D721Med (cell line): ENCODE data around the gene YJU2.

ENCODE experiments used
- DNase-seq: peaks from one replicate; pipeline ENCODE4 v3.0.0; 2011; ENCODE audit warnings: low spot score; ENCODE audit not compliant: insufficient read length
- FAIRE-seq: peaks from 2 replicates; lab custom pipeline; 2011; peaks lifted over from hg19 to GRCh38; lab: Jason Lieb, UNC
- CTCF ChIP-seq: IDR thresholded peaks from 2 replicates; pipeline ENCODE4 v1.5.1; 2012; ENCODE audit warnings: mild to moderate bottlenecking, control low read depth; ENCODE audit not compliant: insufficient read depth; ENCODE audit errors: missing control alignments

YJU2 gene

GRCh38 chr19:4277191-4277696 is 30.4 kb downstream of the YJU2 start:
- no peak for FAIRE-seq
- no peak for TF ChIP-seq CTCF
- no peak for DNase-seq

GRCh38 chr19:4278010-4278409 is 31.1 kb downstream of the YJU2 start:
- no peak for FAIRE-seq
- no peak for TF ChIP-seq CTCF
- DNase-seq = no peak

- no peak for DNase-seq
- no peak for FAIRE-seq
- no peak for TF ChIP-seq CTCF
Measured at GRCh38 chr19:4278419-4279266, 31.8 kb downstream of the YJU2 start, which contains the start of gene SHD. SHD (plus strand) TSS chr19:4279266; CDS start chr19:4280064, 798 bp downstream.

GRCh38 chr19:4279267-4279529 is 32.3 kb downstream of the YJU2 start:
- TF ChIP-seq CTCF = no peak
- FAIRE-seq = no peak
- no peak for DNase-seq

- FAIRE-seq (no peak), DNase-seq (no peak)
- no peak for TF ChIP-seq CTCF
Measured at GRCh38 chr19:4279530-4280422, 32.9 kb downstream of the YJU2 start.

GRCh38 chr19:4284176-4284958 is 37.5 kb downstream of the YJU2 start:
- no peak for TF ChIP-seq CTCF
- FAIRE-seq = no peak
- no peak for DNase-seq
